Thymus (tissue), 11 donors: ENCODE measurements around the gene TTLL10. TPM values are rescaled to one million over a fixed set of nuclear protein-coding genes. Genes with fewer than 3 reads are reported as not detected.

Source experiments
- DNase-seq, 9 donors: peaks; one replicate each; pipeline ENCODE4 v3.0.0-alpha.2; 2013; ENCODE audit warnings: low spot score in 9 of 9, low read depth in 6 of 9, missing footprints in 1 of 9
- H3K27ac ChIP-seq, 2 donors: one replicate each; pipeline ENCODE4 v1.5.1; 2013; ENCODE audit warnings: control low read depth in 1 of 2, low read depth in 1 of 2, low read length in 1 of 2, mild to moderate bottlenecking in 1 of 2, moderate library complexity in 1 of 2
- H3K27me3 ChIP-seq, 2 donors: one replicate each; pipeline ENCODE4 v1.5.1; 2013; ENCODE audit warnings: low read length in 1 of 2; ENCODE audit not compliant: control insufficient read depth in 2 of 2, insufficient read depth in 1 of 2
- H3K36me3 ChIP-seq, 2 donors: one replicate each; pipeline ENCODE4 v1.5.1; 2013; ENCODE audit warnings: low read length in 1 of 2, mild to moderate bottlenecking in 1 of 2, moderate library complexity in 1 of 2; ENCODE audit not compliant: control insufficient read depth in 2 of 2, insufficient read depth in 2 of 2
- H3K4me1 ChIP-seq, 2 donors: one replicate each; pipeline ENCODE4 v1.5.1; 2013; ENCODE audit warnings: low read length in 2 of 2; ENCODE audit not compliant: control insufficient read depth in 2 of 2, insufficient read depth in 2 of 2
- H3K4me3 ChIP-seq, 2 donors: one replicate each; pipeline ENCODE4 v1.5.1; 2013; ENCODE audit warnings: low read length in 2 of 2, control low read depth in 1 of 2, mild to moderate bottlenecking in 1 of 2
- H3K9me3 ChIP-seq, 2 donors: one replicate each; pipeline ENCODE4 v1.5.1; 2013; ENCODE audit warnings: low read length in 1 of 2, mild to moderate bottlenecking in 1 of 2; ENCODE audit not compliant: control insufficient read depth in 2 of 2, insufficient read depth in 1 of 2
- WGBS: extraction: QIAGEN DNeasy Blood & Tissue Kit; methylation state at CpG from one replicate; pipeline ENCODE4 v1.1.7; 2013; 5-methylcytosine and 5-hydroxymethylcytosine counted together
- polyA plus RNA-seq: library from polyadenylated mRNA; stranded (reverse); fragments of 200-250 nt; gene quantifications from one replicate; pipeline ENCODE4 v1.2.3, GENCODE V29; 2013
- total RNA-seq: library from RNA; stranded (reverse); fragments of 120-200 nt; gene quantifications from one replicate; pipeline ENCODE4 v1.2.4, GENCODE V29; 2013
- donor health status: healthy.

The TTLL10 gene
- total and polyA plus RNA-seq, 2 donors = 0.14 to 0.27 TPM

DNA sequence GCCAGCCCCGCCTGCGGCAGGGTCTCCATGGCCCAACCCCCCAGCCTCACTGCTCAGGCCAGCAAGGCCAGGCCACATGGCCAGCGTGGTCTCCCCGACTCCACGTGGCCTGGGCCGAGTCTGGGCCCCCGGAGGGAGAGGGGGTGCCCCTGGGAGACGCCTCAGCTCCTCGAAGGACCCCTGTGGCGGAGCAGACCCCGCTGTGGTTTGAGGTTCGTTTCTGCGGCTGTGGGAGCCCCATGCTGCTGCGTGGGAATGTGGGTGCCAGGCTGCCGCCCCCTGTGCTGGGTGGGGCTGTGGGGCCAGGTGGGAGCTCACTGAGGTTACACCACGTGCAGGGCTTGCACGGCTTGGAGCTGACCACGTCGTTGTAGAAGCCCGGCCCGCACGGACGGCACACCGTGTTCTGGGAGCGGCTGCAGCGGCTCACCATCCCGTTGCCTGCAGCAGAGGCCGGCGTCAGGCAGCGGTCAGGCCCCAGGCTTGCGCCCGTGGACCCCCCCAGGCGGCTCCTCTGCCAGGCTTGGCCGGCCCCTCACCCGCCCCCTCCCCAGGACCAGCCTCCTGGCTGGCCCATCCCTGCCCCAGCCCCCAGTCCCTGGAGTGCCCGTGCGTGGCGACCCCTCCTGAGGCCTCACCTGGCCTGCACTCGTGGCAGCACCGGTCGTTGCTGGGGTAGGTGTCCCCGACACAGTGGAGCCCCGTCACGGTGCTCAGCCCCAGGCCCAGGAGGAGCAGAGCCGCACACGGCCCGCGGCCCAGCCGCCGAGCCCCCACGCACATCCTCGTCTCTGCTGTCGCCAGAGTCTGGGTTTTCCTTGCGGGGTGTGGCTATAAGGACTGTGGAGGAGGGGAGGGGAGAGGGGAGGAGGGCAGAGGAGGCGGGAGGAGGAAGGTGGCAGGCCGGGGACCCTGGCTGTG is 39.9 kb downstream of the TTLL10 start, which contains the start of gene TNFRSF4:
TSS of gene TNFRSF4 (minus strand) at position 809 of the 921 bp plus-strand sequence. CDS start at position 783, 26 bp downstream.
- peak within 1 kb of the TSS; percentile 33 to 51 for H3K27ac ChIP-seq
- peak in 1 of 9 donors; percentile 40 for DNase-seq

DNA sequence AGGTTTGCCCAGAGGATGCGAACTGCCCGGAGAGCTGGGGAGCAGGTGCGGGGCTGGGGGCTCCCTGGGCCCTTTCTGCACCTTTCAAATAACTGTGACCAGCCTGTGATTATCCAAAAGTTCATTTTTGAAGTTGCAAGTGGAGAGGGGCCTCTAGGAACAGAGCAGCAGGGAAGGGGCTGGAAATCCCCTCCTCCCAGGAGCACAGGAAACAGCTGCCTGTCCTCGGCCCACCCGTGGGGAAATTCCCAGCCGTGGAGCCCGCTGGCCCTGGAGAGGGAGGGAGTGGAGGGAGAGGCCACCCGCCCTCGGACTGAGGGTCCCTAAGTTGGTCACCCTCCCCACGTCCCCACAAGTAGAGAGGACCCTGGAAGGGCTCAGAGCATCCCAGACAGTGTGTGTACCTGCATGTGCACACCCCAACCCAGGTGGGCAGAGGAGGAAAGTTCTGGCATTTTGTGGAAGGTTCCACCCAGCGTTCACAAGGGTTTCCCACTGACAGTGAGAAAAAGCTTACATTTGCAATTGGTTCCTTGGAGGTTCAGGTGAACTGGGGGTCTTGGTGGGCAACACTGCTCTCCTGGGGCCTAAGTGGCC is 41.5 kb downstream of the TTLL10 start:
- Histone ChIP-seq H3K9me3 (peaks cover 0 to 4% of the 10 kb centered on the region in 2 donors), H3K4me3 (no peak overlapping the region), H3K4me1 (peaks cover 17 to 55% of the 10 kb centered on the region in 2 donors), H3K27ac (peak overlapping the region; percentile 3 to 51), H3K36me3 (peaks cover 36 to 39% of the 10 kb centered on the region in 2 donors), H3K27me3 (peaks cover 2 to 35% of the 10 kb centered on the region in 2 donors)
- 68% methylated on average over 11 of the region's 11 CpGs for WGBS
- DNase-seq = no peak

More for the DNA sequence above, 39.9 kb downstream of the TTLL10 start, which contains the start of gene TNFRSF4:
- WGBS = 5% methylated on average over 56 of the region's 56 CpGs
- peaks cover 0 to 4% of the 10 kb centered on the region in 2 donors for H3K9me3 ChIP-seq
- peaks cover 4 to 50% of the 10 kb centered on the region in 2 donors for H3K27me3 ChIP-seq
- H3K4me3 ChIP-seq = peak within 1 kb of the TSS; percentile 20
- H3K36me3 ChIP-seq = peaks cover 23 to 25% of the 10 kb centered on the region in 2 donors
- H3K4me1 ChIP-seq = peaks cover 22 to 66% of the 10 kb centered on the region in 2 donors

DNA sequence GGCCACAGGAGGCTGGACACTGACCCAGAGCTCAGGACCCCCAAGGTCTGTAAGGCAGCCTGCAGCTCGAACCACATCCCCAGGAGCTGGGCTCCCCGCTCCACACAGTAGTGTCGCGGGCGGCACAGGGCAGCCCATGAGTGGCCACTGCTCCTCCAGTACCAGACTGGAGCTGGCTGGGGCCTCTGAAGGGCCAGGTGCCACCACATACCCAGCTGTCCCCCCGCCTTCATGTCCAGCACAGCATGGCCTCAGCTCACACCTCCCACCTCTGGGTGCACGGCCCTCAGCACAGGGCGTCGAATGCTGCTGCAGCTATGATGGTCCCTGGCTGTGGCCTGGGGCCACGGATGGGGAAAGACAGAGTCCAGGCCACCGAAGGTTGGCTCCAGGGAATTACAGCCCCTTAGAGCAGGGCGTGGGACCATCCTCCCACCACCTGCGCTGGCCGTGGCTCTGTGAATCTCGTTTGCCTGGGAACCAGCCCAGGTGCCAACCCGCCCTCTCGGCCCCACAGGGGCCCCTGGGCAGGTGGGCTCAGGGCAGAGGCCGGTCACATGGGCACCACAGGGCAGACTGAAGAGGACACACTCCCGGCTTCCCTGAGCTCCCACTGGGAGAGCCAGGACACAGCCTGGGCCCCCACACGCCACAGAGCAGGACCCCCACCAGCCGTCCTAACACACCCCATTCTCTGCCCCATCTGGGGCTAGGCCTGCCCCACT is 42.4 kb downstream of the TTLL10 start:
- no peak for DNase-seq
- WGBS = 88% methylated on average over 21 of the region's 21 CpGs
- Histone ChIP-seq H3K4me1 (peaks cover 17 to 54% of the 10 kb centered on the region in 2 donors), H3K27ac (no peak overlapping the region), H3K36me3 (peaks cover 44 to 48% of the 10 kb centered on the region in 2 donors), H3K27me3 (peaks cover 2 to 27% of the 10 kb centered on the region in 2 donors), H3K4me3 (no peak overlapping the region), H3K9me3 (peaks cover 0 to 4% of the 10 kb centered on the region in 2 donors)

DNA sequence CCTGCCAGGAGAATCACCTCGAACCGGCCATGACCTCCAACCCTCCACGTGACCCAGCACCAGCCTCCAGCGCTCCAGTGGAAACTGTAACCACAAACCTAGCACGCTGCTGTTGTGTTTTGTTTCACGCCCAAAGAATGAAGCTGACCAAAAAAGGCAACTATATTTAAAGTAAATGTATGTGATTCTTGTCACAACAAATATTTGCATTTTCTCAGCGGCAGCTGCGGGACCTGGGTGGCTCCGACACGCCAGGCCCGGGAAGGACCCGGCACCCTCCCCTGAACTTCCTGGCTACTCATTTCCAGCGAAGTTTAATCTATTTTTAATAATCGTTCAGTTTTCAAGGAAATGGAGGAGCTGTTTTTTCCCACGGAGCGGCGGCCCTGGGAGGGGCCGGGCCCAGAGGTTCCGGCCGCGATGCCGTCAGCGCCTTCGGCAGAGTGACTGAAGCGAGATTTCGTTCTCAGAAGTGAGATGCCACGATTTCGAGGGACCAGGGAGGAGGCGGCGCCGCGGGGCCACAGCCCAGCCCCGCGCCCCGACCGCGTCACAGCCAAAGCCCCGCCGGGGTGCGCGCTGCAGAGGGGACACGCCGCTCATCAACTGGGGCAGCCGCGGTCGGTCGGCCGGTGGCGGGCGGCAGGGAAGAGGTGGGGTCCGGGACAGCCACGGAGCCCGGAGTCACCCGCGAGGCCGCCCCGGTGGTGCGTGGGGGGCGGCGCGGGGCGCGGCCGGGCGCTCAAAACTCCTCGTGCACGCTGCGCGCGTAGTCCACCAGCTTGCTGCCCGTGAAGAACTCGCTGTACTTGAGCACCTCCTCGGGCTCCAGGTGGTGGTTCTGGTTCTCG is 43.3 kb downstream of the TTLL10 start:
- 94% methylated on average over 74 of the region's 74 CpGs for WGBS
- H3K4me1 ChIP-seq = peaks cover 17 to 50% of the 10 kb centered on the region in 2 donors
- H3K27me3 ChIP-seq = peaks cover 0 to 22% of the 10 kb centered on the region in 2 donors
- DNase-seq = no peak
- H3K9me3 ChIP-seq = peaks cover 0 to 4% of the 10 kb centered on the region in 2 donors
- no peak overlapping the region for H3K4me3 ChIP-seq
- H3K36me3 ChIP-seq = peaks cover 52 to 56% of the 10 kb centered on the region in 2 donors
- no peak overlapping the region for H3K27ac ChIP-seq

DNA sequence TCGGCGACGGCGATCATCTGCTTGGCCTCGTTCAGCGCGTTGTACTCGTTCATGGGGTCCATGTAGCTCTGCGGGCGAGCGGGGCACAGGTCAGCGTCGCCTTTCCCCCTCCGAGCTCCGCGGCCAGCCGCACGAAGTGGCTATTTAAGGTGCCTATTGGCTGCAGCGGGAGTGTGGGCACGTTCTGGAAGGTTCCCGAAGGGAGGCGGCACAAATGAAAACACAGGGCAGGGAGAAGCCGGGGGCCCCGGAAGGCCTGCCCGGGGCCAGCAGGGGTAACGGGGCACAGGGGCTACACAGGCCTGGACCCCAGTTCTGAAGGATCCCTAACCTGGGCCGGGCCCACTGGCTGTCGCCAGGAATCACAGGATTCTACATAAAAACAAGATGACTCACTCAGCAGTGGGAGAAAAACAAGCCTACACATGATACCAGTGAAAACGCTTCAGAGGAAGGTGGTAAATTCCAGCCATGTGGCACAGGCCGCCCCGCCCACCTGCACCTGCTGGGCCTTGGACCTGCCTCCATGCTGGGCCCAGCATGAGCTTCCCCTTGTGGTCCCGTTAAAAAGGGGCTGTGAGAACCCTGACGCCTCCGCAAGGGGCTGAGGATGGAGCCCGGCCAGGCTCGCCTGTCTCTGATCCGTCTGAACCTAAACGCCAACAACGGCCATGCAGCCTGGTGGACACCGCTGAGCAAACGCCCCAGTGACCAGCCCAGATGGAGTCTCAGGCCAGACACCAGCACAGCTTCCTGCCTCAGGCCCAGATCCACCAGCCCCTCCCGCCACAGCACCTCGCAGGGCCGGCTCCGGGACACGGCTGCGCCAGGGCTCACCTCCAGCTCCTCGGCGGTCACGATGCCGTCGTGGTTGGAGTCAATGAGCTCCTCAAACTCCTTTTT is 44.2 kb downstream of the TTLL10 start:
- peaks cover 0 to 4% of the 10 kb centered on the region in 2 donors for H3K9me3 ChIP-seq
- H3K4me3 ChIP-seq = no peak overlapping the region
- WGBS = 97% methylated on average over 52 of the region's 52 CpGs
- peaks cover 0 to 17% of the 10 kb centered on the region in 2 donors for H3K27me3 ChIP-seq
- H3K27ac ChIP-seq = peak overlapping the region in 1 of 2 donors; percentile 41
- DNase-seq = no peak
- peaks cover 60 to 65% of the 10 kb centered on the region in 2 donors for H3K36me3 ChIP-seq
- H3K4me1 ChIP-seq = peaks cover 14 to 45% of the 10 kb centered on the region in 2 donors

DNA sequence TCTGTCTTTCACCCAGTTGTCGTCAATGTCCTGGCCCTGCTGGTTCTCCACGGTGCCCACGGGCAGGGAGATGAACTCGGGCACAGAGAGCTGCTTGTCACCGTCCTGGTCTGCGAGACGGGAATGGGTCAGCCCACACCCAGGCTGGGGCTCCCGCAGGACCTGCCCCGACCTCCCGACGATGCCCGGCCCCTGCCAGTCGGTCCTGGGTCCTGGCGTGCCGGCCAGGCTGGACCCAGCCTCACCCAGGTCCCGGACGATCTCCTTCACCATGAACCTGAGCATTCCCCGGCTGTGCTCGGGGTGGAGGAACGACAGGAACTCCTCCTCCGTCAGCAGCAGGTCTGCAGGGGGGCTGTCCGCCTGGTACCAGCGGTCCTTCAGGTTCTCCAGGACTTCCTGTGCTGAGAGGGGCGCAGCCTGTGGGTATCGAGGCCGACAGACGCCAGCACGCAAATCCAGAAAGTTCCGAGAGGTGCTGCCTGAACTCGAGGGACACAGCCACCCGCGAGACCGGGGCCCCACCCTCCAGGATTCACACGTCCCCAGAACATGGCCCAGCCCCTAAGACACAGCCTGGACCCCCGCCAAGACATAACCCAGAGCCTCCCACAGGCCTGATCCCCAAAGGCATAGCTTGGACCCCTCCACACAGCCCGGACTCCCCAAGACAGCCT is 45.0 kb downstream of the TTLL10 start:
- peaks cover 0 to 4% of the 10 kb centered on the region in 2 donors for H3K9me3 ChIP-seq
- H3K27ac ChIP-seq = no peak overlapping the region
- WGBS = 98% methylated on average over 36 of the region's 36 CpGs
- peaks cover 6 to 38% of the 10 kb centered on the region in 2 donors for H3K4me1 ChIP-seq
- H3K27me3 ChIP-seq = peaks cover 0 to 9% of the 10 kb centered on the region in 2 donors
- H3K36me3 ChIP-seq = peaks cover 66 to 73% of the 10 kb centered on the region in 2 donors
- no peak overlapping the region for H3K4me3 ChIP-seq
- no peak for DNase-seq

DNA sequence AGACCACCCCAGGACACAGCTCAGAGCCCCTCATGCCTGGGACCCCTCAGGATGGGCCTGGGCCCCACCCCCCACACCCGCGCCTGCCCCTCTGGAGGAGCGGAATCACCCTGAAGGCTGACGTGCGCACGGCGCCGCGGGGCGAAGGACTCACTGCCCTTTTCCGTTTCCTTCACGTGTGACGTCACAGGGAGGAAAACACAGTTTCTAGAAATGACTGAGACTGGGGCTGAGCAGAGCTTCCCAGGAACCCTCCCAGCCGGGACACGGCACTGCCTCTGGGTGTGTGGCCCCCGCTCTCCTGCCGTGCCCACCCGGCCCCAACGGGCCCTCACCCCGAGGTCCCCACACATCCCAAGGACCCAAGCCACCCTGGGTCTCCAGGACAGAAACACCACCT is 45.7 kb downstream of the TTLL10 start:
- no peak for DNase-seq
- H3K9me3 ChIP-seq = peaks cover 0 to 4% of the 10 kb centered on the region in 2 donors
- peaks cover 0 to 3% of the 10 kb centered on the region in 2 donors for H3K27me3 ChIP-seq
- peaks cover 69 to 79% of the 10 kb centered on the region in 2 donors for H3K36me3 ChIP-seq
- H3K4me1 ChIP-seq = peaks cover under 1 to 31% of the 10 kb centered on the region in 2 donors
- 98% methylated on average over 20 of the region's 20 CpGs for WGBS
- H3K27ac ChIP-seq = no peak overlapping the region
- H3K4me3 ChIP-seq = no peak overlapping the region
